HepG2 (cell line): ENCODE measurements around the gene NTMT1. TPM values are rescaled to one million over a fixed set of nuclear protein-coding genes. Genes with fewer than 3 reads are reported as not detected.

Experiments
- BCL6 ChIP-seq: IDR thresholded peaks from 2 replicates; pipeline ENCODE4 v1.6.1; 2016; ENCODE audit warnings: missing genetic modification reagents, missing compliant biosample characterization
- CBX2 ChIP-seq, 2 experiments: fragments of 200-600 bp in 1 of 2; sonication (generic); formaldehyde crosslinking in 1 of 2; IDR thresholded peaks; 2 replicates each; pipeline versions ENCODE4 v1.7.0 to v1.8.1; 2018 to 2022; ENCODE audit warnings: low read depth in 2 of 2, low read length in 1 of 2, mild to moderate bottlenecking in 1 of 2, missing genetic modification reagents in 1 of 2
- HDAC1 ChIP-seq: sonication (generic); formaldehyde crosslinking; IDR thresholded peaks from 2 replicates; pipeline ENCODE4 v1.5.1; 2020; ENCODE audit warnings: mild to moderate bottlenecking, missing genetic modification reagents
- HOMEZ ChIP-seq: IDR thresholded peaks from 2 replicates; pipeline ENCODE4 v1.6.1; 2016; ENCODE audit warnings: low read depth
- MXD3 ChIP-seq: IDR thresholded peaks from 2 replicates; pipeline ENCODE4 v1.6.1; 2016; ENCODE audit warnings: mild to moderate bottlenecking, missing biosample characterization, missing genetic modification reagents
- PATZ1 ChIP-seq: sonication (generic); formaldehyde crosslinking; IDR thresholded peaks from 2 replicates; pipeline ENCODE4 v1.4.0; 2020; ENCODE audit warnings: missing genetic modification reagents
- PHF21A ChIP-seq: sonication (generic); formaldehyde crosslinking; IDR thresholded peaks from 2 replicates; pipeline ENCODE4 v1.5.0; 2020; ENCODE audit warnings: mild to moderate bottlenecking, missing genetic modification reagents
- PRDM4 ChIP-seq: sonication (generic); formaldehyde crosslinking; IDR thresholded peaks from 2 replicates; pipeline ENCODE4 v1.9.0; 2021; ENCODE audit warnings: missing genetic modification reagents, borderline replicate concordance
- RFX3 ChIP-seq: IDR thresholded peaks from 2 replicates; pipeline ENCODE4 v1.6.1; 2016; ENCODE audit warnings: missing biosample characterization, missing genetic modification reagents
- RNF219 ChIP-seq: sonication (generic); formaldehyde crosslinking; IDR thresholded peaks from 2 replicates; pipeline ENCODE4 v1.5.0; 2020; ENCODE audit warnings: mild to moderate bottlenecking, missing genetic modification reagents
- SAP130 ChIP-seq: IDR thresholded peaks from 2 replicates; pipeline ENCODE4 v1.6.1; 2016; ENCODE audit warnings: low read depth
- SP1 ChIP-seq, 2 experiments: fragments of 450-650 bp in 1 of 2; sonication (generic) in 1 of 2; formaldehyde crosslinking in 1 of 2; IDR thresholded peaks; 2 replicates each; pipeline versions ENCODE4 v1.4.0 to v1.6.1; 2016 to 2020; ENCODE audit warnings: missing genetic modification reagents in 1 of 2
- SRF ChIP-seq: IDR thresholded peaks from 2 replicates; pipeline ENCODE4 v1.6.1; 2011; ENCODE audit warnings: mild to moderate bottlenecking, low read depth, low read length, moderate library complexity
- SRSF9 ChIP-seq: fragments of 200-400 bp; formaldehyde crosslinking; IDR thresholded peaks from 2 replicates; pipeline ENCODE4 v1.6.1; 2018; ENCODE audit warnings: borderline replicate concordance, mild to moderate bottlenecking, low read depth, low read length; ENCODE audit not compliant: insufficient read depth, poor library complexity, severe bottlenecking
- ZBTB20 ChIP-seq: sonication (generic); formaldehyde crosslinking; IDR thresholded peaks from 2 replicates; pipeline ENCODE4 v1.8.1; 2023; ENCODE audit warnings: missing genetic modification reagents, low read depth, mild to moderate bottlenecking, borderline replicate concordance
- ZBTB38 ChIP-seq: sonication (generic); formaldehyde crosslinking; IDR thresholded peaks from 2 replicates; pipeline ENCODE4 v1.5.1; 2020; ENCODE audit warnings: mild to moderate bottlenecking, missing genetic modification reagents
- ZFP36L2 ChIP-seq: sonication (generic); formaldehyde crosslinking; IDR thresholded peaks from 2 replicates; pipeline ENCODE4 v1.4.0; 2020; ENCODE audit warnings: missing genetic modification reagents
- ZKSCAN1 ChIP-seq: fragments of 150-350 bp; IDR thresholded peaks from 2 replicates; pipeline ENCODE4 v1.6.1; 2014; ENCODE audit warnings: low read length
- ZNF570 ChIP-seq: sonication (generic); formaldehyde crosslinking; IDR thresholded peaks from 2 replicates; pipeline ENCODE4 v1.4.0; 2020; ENCODE audit warnings: mild to moderate bottlenecking, missing genetic modification reagents, borderline replicate concordance
- ZNF572 ChIP-seq: sonication (generic); formaldehyde crosslinking; IDR thresholded peaks from 2 replicates; pipeline ENCODE4 v1.5.1; 2020; ENCODE audit warnings: mild to moderate bottlenecking, missing genetic modification reagents
- polyA plus RNA-seq, 8 experiments: library from polyadenylated mRNA; depleted of rRNA in 3 of 8; stranded (reverse) in 7 of 8; unstranded in 1 of 8; fragments of >200 nt; fragmentation: Illumina TruSeq in 4 of 8; extraction: Trizol in 4 of 8; gene quantifications; 2 replicates each; pipeline versions ENCODE4 v1.2.1 to v1.2.3, GENCODE V29; 2011 to 2016; ENCODE audit warnings: low read depth in 4 of 8, missing spikeins in 1 of 8, mixed read lengths in 1 of 8; ENCODE audit not compliant: insufficient read depth in 1 of 8
- total RNA-seq, 5 experiments: library from RNA; depleted of rRNA; stranded (reverse); fragments of >200 nt; fragmentation: Illumina TruSeq; extraction: Trizol; gene quantifications; 2 replicates each; pipeline ENCODE4 v1.2.3, GENCODE V29; 2016; ENCODE audit warnings: low read depth in 1 of 5

The NTMT1 gene
- total and polyA plus RNA-seq, 2 of the 13 experiments (the other 11 are each of a cell fraction or from before 2014, with no cell fraction given) = 49.1 to 53.8 TPM

GRCh38 chr9:129641750-129642585 is 16.0 kb downstream of the NTMT1 start, which contains the start of gene ASB6 (continued):
- TF ChIP-seq CBX2 (IDR thresholded peaks at IDR 0.05; ENCODE audit: low read depth, low read length) (no peak), CBX2 (CRISPR knock-in tag; IDR thresholded peaks at IDR 0.05; ENCODE audit: low read depth) (no peak), SP1 (IDR thresholded peaks at IDR 0.05) (no peak), SP1 (CRISPR knock-in tag; IDR thresholded peaks at IDR 0.05) (peak; percentile 91), BCL6 (CRISPR knock-in tag) (peak; percentile 67; the same call in 1 of the 2 replicates), ZNF572 (CRISPR knock-in tag) (no peak; the same call in 1 of the 2 replicates), PATZ1 (CRISPR knock-in tag) (peak; percentile 89), ZKSCAN1 (no peak), PHF21A (CRISPR knock-in tag) (peak; percentile 95), ZBTB20 (CRISPR knock-in tag) (peak; percentile 66; the same call in 1 of the 2 replicates), MXD3 (CRISPR knock-in tag) (peak; percentile 62; the same call in 1 of the 2 replicates), ZFP36L2 (no peak), ZNF570 (no peak), PRDM4 (CRISPR knock-in tag) (0 out of 2 replicates have a peak, but pooled peaks have one; percentile 16), SRSF9 (no peak), RNF219 (no peak), HDAC1 (peak; percentile 98), SAP130 (CRISPR knock-in tag) (peak; percentile 98), ZBTB38 (peak; percentile 90), HOMEZ (CRISPR knock-in tag) (peak; percentile 79), RFX3 (CRISPR knock-in tag) (no peak), SRF (no peak)
